Measurements from ENCODE around the gene STAT4. TPM values are rescaled to one million over a fixed set of nuclear protein-coding genes. Genes with fewer than 3 reads are reported as not detected.

Gene STAT4
- total RNA-seq, 1 experiment from 2014 or later, result 0.44 TPM

DNA sequence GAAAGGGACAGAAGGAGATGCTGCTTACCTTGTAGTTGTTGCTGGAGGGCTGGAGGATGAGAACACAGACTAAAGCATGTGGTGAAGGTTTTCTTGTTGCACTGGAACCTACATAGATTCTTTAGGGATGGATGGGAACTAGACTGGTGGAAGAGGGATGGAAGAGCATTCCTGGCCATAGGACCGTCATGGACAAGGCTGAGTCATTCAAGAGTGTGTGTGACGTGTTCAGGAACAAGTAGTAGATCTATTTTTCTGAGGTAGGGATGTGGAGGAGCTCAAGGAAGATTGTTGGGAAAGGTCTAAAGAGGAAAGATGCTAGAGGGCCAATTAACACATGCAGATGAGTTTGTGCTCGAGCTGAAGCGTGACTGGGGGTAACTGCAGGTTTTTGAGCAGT lies 6.6 kb downstream of the STAT4 start (continued):
- TF ChIP-seq MLX (CRISPR knock-in tag; IDR thresholded peaks at IDR 0.05), result no peak
- TF ChIP-seq HMGA2 (CRISPR knock-in tag; IDR thresholded peaks at IDR 0.05), result no peak

DNA sequence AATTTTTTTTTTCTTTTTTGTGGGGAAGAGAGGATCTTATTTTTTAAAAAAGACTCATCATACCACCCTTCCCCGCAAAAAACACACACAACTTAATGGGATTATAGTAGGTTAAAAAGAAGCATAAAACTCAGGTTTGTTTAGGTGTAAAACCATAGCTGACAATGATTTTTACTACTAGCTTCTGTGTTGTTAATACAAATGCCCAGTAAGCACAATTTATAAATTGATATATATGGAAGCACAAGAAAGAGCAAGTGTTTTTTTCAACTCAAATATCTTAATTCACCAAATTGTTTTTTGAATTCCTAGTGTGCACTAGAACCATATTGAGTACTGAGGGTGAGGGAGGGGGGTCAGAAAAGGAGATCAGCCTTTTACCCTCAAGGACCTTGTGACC lies 7.0 kb downstream of the STAT4 start:
- Mint-ChIP-seq H3K4me1 (no peaks in the 10 kb centered on the region), H3K36me3 (no peaks in the 10 kb centered on the region), H3K9me3 (peaks cover 9% of the 10 kb centered on the region; the same call in 1 of the 2 replicates), H3K27me3 (ENCODE audit: low read depth) (no peaks in the 10 kb centered on the region; the same call in 1 of the 2 replicates), H3K4me3 (no peak overlapping the region), H3K27ac (no peak overlapping the region)
- no peak for ATAC-seq
- ChIA-PET CTCF (no interaction called here), POLR2A (no interaction called here)
- TF ChIP-seq JAZF1 (CRISPR knock-in tag; IDR thresholded peaks at IDR 0.05), result no peak
- DNase-seq (ENCODE audit: low spot score), result no peak

DNA sequence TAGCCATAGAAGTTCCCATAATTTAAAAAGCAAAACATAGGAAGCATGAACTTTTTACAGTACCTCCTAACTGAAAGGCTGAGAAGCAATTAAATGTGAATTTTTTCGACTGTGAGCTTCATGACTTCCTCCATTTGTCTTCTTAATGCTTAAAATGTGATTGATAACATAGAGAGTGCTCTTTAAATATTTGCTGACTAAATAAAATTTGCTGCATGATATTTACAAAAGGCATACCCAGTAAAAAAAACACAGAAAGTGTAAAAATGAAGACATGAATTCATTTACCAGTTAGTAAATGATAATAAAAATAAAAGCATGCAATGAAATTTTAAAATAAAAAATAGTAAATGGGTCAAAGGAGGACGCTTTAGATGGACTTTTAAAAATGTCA lies 21.9 kb downstream of the STAT4 start:
- H3K27me3 Mint-ChIP-seq (ENCODE audit: low read depth), result no peaks in the 10 kb centered on the region
- CTCF ChIA-PET, result no interaction called here
- H3K4me1 Mint-ChIP-seq, result no peaks in the 10 kb centered on the region
- H3K4me3 Mint-ChIP-seq, result no peak overlapping the region
- no peak for DNase-seq (ENCODE audit: low spot score)
- peaks cover 5% of the 10 kb centered on the region for H3K9me3 Mint-ChIP-seq
- POLR2A ChIA-PET, result no interaction called here
- H3K36me3 Mint-ChIP-seq, result no peaks in the 10 kb centered on the region
- TF ChIP-seq, protein P1, sequence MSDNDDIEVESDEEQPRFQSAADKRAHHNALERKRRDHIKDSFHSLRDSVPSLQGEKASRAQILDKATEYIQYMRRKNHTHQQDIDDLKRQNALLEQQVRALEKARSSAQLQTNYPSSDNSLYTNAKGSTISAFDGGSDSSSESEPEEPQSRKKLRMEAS (CRISPR knock-in tag; IDR thresholded peaks at IDR 0.05), result no peak
- no peak for TF ChIP-seq ATF1 (CRISPR knock-in tag; IDR thresholded peaks at IDR 0.05)
- TF ChIP-seq PREB (CRISPR knock-in tag; IDR thresholded peaks at IDR 0.05; ENCODE audit: borderline replicate concordance), result no peak
- TF ChIP-seq, protein P2, sequence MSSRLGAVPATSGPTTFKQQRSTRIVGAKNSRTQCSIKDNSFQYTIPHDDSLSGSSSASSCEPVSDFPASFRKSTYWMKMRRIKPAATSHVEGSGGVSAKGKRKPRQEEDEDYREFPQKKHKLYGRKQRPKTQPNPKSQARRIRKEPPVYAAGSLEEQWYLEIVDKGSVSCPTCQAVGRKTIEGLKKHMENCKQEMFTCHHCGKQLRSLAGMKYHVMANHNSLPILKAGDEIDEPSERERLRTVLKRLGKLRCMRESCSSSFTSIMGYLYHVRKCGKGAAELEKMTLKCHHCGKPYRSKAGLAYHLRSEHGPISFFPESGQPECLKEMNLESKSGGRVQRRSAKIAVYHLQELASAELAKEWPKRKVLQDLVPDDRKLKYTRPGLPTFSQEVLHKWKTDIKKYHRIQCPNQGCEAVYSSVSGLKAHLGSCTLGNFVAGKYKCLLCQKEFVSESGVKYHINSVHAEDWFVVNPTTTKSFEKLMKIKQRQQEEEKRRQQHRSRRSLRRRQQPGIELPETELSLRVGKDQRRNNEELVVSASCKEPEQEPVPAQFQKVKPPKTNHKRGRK (CRISPR knock-in tag; IDR thresholded peaks at IDR 0.05; ENCODE audit: borderline replicate concordance), result no peak
- TF ChIP-seq GABPB1 (CRISPR knock-in tag; IDR thresholded peaks at IDR 0.05), result no peak
- no peak for TF ChIP-seq ZNF532 (CRISPR knock-in tag; IDR thresholded peaks at IDR 0.05; ENCODE audit: borderline replicate concordance)
- TF ChIP-seq TEAD1 (CRISPR knock-in tag; IDR thresholded peaks at IDR 0.05), result no peak
- no peak for TF ChIP-seq SOX15 (CRISPR knock-in tag; IDR thresholded peaks at IDR 0.05)
- TF ChIP-seq, protein P3, sequence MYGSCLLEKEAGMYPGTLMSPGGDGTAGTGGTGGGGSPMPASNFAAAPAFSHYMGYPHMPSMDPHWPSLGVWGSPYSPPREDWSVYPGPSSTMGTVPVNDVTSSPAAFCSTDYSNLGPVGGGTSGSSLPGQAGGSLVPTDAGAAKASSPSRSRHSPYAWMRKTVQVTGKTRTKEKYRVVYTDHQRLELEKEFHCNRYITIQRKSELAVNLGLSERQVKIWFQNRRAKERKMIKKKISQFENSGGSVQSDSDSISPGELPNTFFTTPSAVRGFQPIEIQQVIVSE (CRISPR knock-in tag; IDR thresholded peaks at IDR 0.05; ENCODE audit: borderline replicate concordance), result no peak
- no peak for ATAC-seq
- H3K27ac Mint-ChIP-seq, result no peak overlapping the region
